ENCODE data around the gene TJP2. TPM values are rescaled to one million over a fixed set of nuclear protein-coding genes. Genes with fewer than 3 reads are reported as not detected.

The TJP2 gene
- total and polyA plus RNA-seq, 10 of the 15 experiments (the other 5 are each of a cell fraction or from before 2014, with no cell fraction given): 6.4 to 59.9 (median 29.7) TPM

DNA sequence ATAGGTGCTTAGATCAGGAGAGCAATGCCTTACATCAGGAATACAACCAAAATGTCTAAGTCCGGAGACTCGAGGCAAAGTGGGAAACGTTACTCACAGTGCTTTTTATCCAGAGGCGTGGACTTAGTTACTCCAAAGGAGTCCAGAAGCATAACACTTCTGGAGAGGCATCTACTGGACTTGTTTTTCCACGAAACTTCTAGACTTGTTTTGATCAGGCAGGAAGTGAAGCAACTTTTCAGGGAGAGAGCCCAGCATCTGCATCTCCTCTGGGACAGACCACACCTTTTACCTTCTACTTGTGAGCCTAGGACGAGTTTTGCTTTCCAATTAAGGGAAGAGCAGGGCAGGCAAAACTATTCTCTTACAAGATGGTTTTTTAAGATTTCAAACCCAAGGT lies 1.2 kb upstream of the TJP2 start:
- Histone ChIP-seq H3K27me3 (replicated peaks in 1 of 2; ENCODE audit: control insufficient read depth in 2 of 2, insufficient read depth in 2 of 2, low read length in 1 of 2) (no peaks in the 10 kb centered on the region), H3K27ac (ENCODE audit: control insufficient read depth, insufficient read depth) (no peak overlapping the region), H3K9me3 (replicated peaks; ENCODE audit: control insufficient read depth, insufficient read depth, low read length) (no peaks in the 10 kb centered on the region), H3K9ac (ENCODE audit: control insufficient read depth, insufficient read depth, low read length) (no peak overlapping the region), H3K79me2 (ENCODE audit: control insufficient read depth, insufficient read depth, low read length) (peaks cover 24% of the 10 kb centered on the region), H3K4me2 (ENCODE audit: control insufficient read depth, insufficient read depth) (no peak overlapping the region), H2AFZ (ENCODE audit: control insufficient read depth, low read depth, low read length) (no peak overlapping the region), H4K20me1 (ENCODE audit: control insufficient read depth, insufficient read depth) (no peaks in the 10 kb centered on the region), H3K4me3 (no peak overlapping the region; the same call in 1 of the 2 replicates), H3K4me1 (ENCODE audit: control insufficient read depth, insufficient read depth, low read length) (peaks cover 18% of the 10 kb centered on the region), H3K36me3 (ENCODE audit: control insufficient read depth in 2 of 2, insufficient read depth in 2 of 2, low read length in 1 of 2) (no peaks in the 10 kb centered on the region)
- in situ Hi-C loops (cut with MboI): no loop called here
- RAD21 ChIA-PET (ENCODE audit: unreplicated experiment): interaction anchor here (1.5 kb wide), 1 partner anchor 23 kb away, joined by 3 read pairs; no protein-coding TSS in a partner anchor
- POLR2A ChIA-PET: no interaction called here
- 58% methylated on average over 6 of the region's 6 CpGs for WGBS (ENCODE audit: insufficient coverage, insufficient replicate concordance, low lambda C conversion rate, missing lambda C conversion rate)
- intact Hi-C loops (cut with micrococcal nuclease; ENCODE audit: unreplicated experiment): loop anchor here (10.0 kb wide), 2 partner anchors 528 to 592 kb away; partner anchors contain the start of gene PTAR1
- BruUV-seq (replicated peaks): no TSS peak
- DNase-seq (ENCODE audit: low read depth, low spot score) (no peak), ATAC-seq (no peak), FAIRE-seq (no peak)
- CTCF ChIA-PET: interaction anchor here (10.3 kb wide), 1 partner anchor 22 kb away, joined by 134 read pairs; no protein-coding TSS in a partner anchor
- SMC1A ChIA-PET (ENCODE audit: uncharacterized antibody, unreplicated experiment): no interaction called here
- TF ChIP-seq NR2F1 (conservative IDR thresholded peaks at IDR 0.05) (no peak), PRDM15 (CRISPR knock-in tag; IDR thresholded peaks at IDR 0.05) (no peak), CHD2 (IDR thresholded peaks at IDR 0.05; ENCODE audit: borderline replicate concordance, low read depth, low read length) (no peak), CBX5 (IDR thresholded peaks at IDR 0.05; ENCODE audit: low read depth) (no peak), ZNF217 (IDR thresholded peaks at IDR 0.05) (no peak), ZNF274 (IDR thresholded peaks at IDR 0.05; ENCODE audit: insufficient read depth, insufficient read length) (no peak), ZZZ3 (IDR thresholded peaks at IDR 0.05; ENCODE audit: control insufficient read depth, insufficient read length, low read depth) (no peak), ZNF384 (IDR thresholded peaks at IDR 0.05; ENCODE audit: borderline replicate concordance, low read depth, low read length) (no peak), SREBF1 (IDR thresholded peaks at IDR 0.05; ENCODE audit: low read length) (no peak), ZBTB11 (CRISPR knock-in tag; IDR thresholded peaks at IDR 0.05) (no peak), JUND (IDR thresholded peaks at IDR 0.05; ENCODE audit: low read depth, low read length) (no peak), RFX5 (IDR thresholded peaks at IDR 0.05; ENCODE audit: low read depth, low read length) (no peak), FOS (IDR thresholded peaks at IDR 0.05; ENCODE audit: borderline replicate concordance, extremely low read depth, insufficient read length) (no peak), EGR1 (IDR thresholded peaks at IDR 0.05; ENCODE audit: borderline replicate concordance in 1 of 2, low read depth in 2 of 2, low read length in 2 of 2) (no peak), IRF3 (IDR thresholded peaks at IDR 0.05) (no peak), IKZF1 (conservative IDR thresholded peaks at IDR 0.05) (no peak), SUPT20H (IDR thresholded peaks at IDR 0.05; ENCODE audit: borderline replicate concordance, control insufficient read depth, low read depth, low read length) (no peak), SIX5 (IDR thresholded peaks at IDR 0.05; ENCODE audit: low read depth, low read length, severe bottlenecking) (no peak)

Data from GM12878 (cell line).